HG03571 (cell line): Measurements from ENCODE around the gene HMGCS2.

Experiments used
- ATAC-seq: cut with Tn5 transposase; IDR thresholded peaks from one replicate; pipeline ENCODE4 v1.9.1; 2021; ENCODE audit not compliant: unreplicated experiment

The HMGCS2 gene

DNA sequence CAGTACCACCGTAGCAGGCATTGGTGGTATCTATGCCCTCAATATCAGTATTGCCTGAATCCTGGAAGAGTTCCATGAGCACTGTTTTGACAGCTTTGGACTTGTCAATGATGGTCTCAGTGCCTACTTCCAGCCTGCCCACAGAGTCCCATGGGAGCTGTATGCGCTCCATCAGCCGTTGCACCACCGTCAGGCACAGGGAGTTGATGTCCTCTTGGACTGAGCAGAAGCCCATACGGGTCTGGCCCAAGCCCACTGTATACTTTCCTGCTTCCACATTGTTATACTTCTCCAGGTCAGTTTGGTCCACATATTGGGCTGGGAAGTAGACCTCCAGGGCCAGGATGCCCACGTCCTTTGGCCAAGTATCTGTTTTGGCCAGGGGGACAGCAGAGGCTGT, 4.5 kb downstream of the HMGCS2 start:
- ATAC-seq = no peak

DNA sequence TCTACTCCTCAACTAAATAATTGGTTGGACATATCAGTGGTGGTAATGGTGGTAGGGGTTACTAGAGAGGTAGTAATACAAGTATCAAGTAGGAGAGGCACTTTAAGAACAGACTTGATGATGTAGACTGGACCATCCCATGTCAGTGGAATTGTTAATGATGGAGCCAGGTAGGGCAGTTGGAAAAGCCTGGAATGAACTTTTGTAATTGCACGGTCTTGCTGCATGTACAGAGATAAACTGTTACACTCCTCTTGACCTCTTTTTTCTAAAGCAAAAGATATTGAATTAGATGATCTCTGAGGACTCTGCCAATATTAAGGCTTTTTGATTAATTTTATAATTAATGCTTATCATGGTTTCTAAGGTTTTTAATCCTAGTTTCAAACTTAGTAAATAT, 5.8 kb downstream of the HMGCS2 start:
- no peak for ATAC-seq

DNA sequence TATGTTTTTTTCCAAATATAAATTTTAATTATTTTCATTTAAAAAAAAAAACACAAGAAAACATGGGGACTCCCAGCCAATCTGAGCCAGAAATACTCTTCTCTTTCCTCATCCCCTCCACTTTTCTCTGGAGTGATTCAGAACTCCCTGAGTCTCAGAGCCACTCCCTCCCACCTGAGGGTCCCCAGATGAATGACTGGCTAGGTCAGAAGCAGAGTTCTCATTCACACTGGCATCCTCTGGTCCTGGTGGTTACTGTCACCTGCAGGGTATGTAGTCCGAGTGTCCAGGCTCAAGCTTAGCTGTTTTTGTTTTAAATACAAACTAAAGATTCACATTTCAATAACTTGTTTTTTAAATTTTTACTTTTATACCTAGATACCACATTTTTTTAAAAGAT, 6.3 kb downstream of the HMGCS2 start:
- ATAC-seq = no peak

DNA sequence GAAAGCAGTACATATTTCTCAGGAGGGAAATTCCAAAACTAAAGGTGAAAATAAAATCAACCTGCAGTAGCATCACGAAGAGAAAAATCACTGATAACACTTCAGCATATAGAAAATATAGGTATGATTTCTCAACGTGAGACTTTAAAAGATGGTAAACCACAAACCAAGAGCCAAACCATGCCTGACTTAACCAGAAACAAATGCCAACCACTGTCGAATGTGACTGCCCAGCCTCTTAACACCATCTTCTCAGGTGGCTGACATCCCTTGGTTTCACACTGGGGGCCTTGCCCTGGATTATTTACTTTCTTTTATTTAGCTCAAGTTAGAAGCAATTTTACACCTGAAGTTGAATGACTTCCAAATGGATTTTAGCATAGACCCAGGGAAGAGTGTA, 10.1 kb downstream of the HMGCS2 start:
- no peak for ATAC-seq

GRCh38 chr1:119752592-119752991, 16.1 kb downstream of the HMGCS2 start:
- no peak for ATAC-seq

DNA sequence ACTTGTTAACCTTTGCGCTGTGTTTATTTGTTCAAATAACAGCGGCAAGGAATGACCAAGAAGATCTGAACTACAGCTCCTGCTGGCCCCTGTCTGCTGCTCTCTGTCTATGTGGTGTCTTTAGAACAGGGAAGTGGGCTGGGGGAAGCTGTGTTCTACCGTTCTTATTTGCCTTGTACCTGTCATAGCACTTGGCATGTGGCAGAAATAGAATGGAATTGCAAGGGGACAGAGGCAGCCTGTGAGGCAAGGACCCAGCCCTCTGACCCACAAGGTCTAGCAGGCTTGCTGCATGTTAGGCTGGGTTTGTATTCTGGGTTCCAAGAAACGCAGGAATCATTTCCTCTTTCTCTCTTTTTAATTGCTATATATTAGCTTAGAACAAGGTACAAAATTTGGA, 20.7 kb downstream of the HMGCS2 start:
- ATAC-seq = no peak

DNA sequence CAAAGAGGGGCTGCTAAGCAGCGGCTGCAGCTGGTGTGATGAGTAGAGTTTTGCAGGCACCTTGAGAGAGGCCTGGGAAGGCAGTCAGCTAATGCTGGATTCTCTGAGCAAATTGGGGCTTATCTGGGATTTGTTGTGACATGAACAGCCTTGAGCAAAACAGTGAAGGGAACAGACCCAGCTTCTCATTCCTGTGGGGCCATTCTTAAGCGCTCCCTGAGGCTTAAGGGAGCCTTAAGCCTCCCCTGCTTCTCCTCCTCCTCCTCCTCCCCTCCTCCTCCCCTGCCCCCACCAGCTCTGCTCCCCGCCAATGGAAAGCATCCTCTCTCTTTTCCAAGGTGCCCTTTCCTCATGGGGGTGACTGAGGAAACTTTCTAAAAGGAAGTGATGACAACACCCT, 21.3 kb downstream of the HMGCS2 start:
- ATAC-seq = no peak

- ATAC-seq = no peak
Measured at GRCh38 chr1:119745034-119745433, 23.7 kb downstream of the HMGCS2 start.

- no peak for ATAC-seq
Measured at GRCh38 chr1:119744598-119744942, 24.1 kb downstream of the HMGCS2 start.

DNA sequence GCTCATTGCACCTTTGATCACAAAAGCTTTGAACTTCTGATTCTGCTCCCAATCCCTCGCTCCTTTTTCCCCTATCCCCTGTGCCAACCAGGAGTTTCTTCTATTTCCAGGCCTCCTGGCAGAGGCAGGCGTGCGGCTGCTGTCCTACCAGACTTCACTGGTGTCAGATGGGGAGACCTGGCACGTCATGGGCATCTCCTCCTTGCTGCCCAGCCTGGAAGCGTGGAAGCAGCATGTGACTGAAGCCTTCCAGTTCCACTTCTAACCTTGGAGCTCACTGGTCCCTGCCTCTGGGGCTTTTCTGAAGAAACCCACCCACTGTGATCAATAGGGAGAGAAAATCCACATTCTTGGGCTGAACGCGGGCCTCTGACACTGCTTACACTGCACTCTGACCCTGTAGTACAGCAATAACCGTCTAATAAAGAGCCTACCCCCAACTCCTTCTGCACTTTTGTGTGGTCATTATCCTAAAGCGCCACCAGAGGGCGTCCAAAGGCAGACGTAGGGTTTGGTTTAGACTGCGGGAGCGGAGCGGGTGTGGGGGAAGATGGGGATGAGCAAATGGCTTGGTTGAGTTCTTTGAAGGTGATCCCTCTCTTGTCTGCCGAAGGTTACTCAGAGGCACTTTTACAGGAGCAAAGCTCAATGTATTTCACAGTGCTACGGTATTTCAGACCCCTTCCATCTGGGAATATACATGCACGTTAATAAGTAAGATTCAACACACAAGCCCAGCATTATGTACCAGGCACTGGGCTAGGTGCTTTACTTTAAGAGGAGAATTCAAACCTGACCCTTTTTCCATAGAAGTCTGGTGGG, 24.7 kb downstream of the HMGCS2 start:
- ATAC-seq = peak; percentile 48

DNA sequence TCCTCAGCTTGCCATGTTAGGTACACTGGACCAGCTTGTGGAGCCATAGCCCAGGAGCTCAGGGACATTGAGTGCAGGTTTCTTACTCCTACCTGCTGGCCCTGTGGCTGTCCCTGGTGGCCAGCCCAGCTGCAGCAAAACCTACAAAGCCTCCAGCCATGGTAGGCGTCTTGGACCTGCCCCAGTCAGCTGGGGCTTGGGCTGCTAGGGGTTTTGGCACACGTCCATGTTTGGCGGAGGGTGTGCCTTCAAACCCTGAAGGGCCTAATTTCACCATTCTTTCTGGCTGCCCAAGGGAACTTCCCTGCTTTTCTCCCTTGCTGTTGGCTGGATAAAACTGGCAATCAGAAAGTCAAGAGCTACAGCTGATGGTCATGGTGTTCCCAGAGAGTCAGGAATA, 25.4 kb downstream of the HMGCS2 start:
- no peak for ATAC-seq

DNA sequence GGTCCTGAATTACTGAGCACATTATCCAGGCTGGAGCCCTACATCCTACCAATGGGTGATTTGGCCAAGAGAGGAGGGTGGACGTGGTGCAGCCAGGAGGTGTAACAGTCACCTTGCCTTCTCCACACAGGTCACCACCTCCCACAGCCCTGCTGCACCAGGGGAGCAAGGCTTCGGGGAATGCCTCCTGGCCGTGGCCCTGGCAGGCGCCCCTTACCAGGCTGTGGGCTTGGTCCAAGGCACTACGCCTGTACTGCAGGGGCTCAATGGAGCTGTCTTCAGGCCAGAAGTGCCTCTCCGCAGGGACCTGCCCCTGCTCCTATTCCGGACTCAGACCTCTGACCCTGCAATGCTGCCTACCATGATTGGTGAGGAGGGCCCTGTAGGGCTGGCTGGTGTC, 26.0 kb downstream of the HMGCS2 start:
- ATAC-seq = no peak

GRCh38 chr1:119742202-119742601, 26.5 kb downstream of the HMGCS2 start:
- no peak for ATAC-seq

GRCh38 chr1:119740896-119741780, 27.6 kb downstream of the HMGCS2 start:
- no peak for ATAC-seq

- no peak for ATAC-seq
Measured at GRCh38 chr1:119740261-119740660, 28.4 kb downstream of the HMGCS2 start.

- no peak for ATAC-seq
Measured at GRCh38 chr1:119739150-119739549, 29.6 kb downstream of the HMGCS2 start.

GRCh38 chr1:119738100-119738720, 30.5 kb downstream of the HMGCS2 start:
- ATAC-seq = no peak

DNA sequence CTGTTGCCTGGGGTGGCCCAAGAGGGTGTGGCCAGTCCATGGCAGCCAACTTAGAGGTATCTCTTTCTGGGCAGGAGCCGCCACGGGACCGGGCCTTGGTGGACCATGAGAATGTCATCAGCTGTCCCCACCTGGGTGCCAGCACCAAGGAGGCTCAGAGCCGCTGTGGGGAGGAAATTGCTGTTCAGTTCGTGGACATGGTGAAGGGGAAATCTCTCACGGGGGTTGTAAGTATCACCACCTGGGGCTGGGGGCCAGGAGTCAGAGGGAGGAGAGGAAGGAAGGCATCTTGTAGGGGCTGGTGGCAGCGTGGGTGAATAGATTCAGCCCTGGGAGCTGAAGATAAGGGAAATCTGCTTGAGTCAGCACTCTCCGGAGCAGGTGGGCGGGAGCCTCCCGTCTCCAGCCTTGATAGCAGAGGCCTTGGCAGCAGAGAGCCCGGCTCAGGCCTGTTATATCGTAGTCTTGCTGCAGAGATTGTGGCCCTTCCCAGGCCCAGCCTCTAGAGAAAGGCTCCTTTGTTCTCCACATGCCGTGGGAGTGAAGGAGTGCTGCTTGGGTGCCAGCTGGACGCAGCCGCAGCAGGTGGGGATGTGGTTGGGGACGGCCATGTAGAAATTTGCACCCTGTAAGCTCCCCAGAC, 31.5 kb downstream of the HMGCS2 start:
- ATAC-seq = no peak

DNA sequence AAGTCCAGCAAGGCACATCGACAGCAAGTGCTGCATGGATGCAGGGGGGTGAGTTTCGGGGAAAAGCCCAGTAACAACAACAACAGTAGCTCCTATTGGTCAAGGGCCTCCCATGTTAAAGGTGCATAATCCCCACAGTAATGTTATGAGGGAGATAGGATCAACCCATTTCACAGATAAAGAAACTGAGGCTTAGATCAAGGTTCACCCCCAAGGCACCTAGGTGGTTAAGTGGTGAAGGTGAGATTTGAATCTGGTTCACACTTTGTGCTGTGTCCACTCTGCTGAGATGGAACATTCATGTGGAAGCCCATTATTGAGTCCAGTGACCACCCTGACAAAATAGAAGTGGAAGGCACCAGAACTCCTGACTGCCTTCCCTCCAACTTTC, 32.1 kb downstream of the HMGCS2 start:
- ATAC-seq = no peak

DNA sequence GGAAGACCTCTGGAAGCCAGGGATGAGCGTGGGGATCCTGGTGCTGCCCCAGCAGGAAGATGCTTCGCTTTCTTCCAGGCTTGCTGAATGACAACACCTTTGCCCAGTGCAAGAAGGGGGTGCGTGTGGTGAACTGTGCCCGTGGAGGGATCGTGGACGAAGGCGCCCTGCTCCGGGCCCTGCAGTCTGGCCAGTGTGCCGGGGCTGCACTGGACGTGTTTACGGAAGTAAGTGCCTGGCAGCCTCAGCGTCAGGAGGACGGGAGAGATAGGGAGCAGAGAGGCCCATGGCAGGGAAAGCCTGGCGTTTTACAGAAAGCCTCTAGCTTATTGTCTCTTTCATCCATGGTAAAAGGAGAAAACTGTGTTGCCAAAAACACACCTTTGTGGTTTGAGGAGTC, 33.5 kb downstream of the HMGCS2 start:
- no peak for ATAC-seq

- no peak for ATAC-seq
Measured at GRCh38 chr1:119733754-119734153, 35.0 kb downstream of the HMGCS2 start.
